IMR-90 (cell line): ENCODE results near the gene SAMD4B. TPM values are rescaled to one million over a fixed set of nuclear protein-coding genes. Genes with fewer than 3 reads are reported as not detected.

Source experiments
- ATAC-seq: fragments of 200-7000 bp; cut with Tn5 transposase; 2 replicates; pipeline ENCODE4 v1.9.1; 2020; ENCODE audit warnings: low read depth, mild to moderate bottlenecking, moderate library complexity
- BruUV-seq: library from RNA; stranded (reverse); fragments of 400-500 nt; replicated peaks from 2 replicates; lab custom pipeline; 2021; lab: Mats Ljungman, UMichigan
- CTCF ChIA-PET: fragments of 300-600 bp; formaldehyde crosslinking; extraction: SDS; loops from one replicate; lab custom pipeline; 2021; ENCODE audit warnings: antibody characterized with exemption; lab: Yijun Ruan, JAX
- POLR2A ChIA-PET: fragments of 300-600 bp; sonication (Branson Sonifier 250); formaldehyde crosslinking; loops from one replicate; lab custom pipeline; 2022; ENCODE audit warnings: antibody characterized with exemption; ENCODE audit not compliant: unreplicated experiment; lab: Charles Lee
- DNase-seq: peaks from one replicate; pipeline ENCODE4 v3.0.0; 2013
- H2AFZ ChIP-seq: replicated peaks from 2 replicates; pipeline ENCODE3; 2013; ENCODE audit warnings: low read length, mild to moderate bottlenecking; ENCODE audit not compliant: poor library complexity
- H2AK5ac ChIP-seq: 2 replicates; pipeline ENCODE4 v1.6.1; 2013; ENCODE audit warnings: low read depth, low read length, inconsistent platforms
- H2AK9ac ChIP-seq: replicated peaks from 2 replicates; pipeline ENCODE3; 2013; ENCODE audit warnings: mild to moderate bottlenecking, low read depth, low read length, moderate library complexity; ENCODE audit not compliant: poor library complexity
- H2BK120ac ChIP-seq: 2 replicates; pipeline ENCODE4 v1.6.1; 2013; ENCODE audit warnings: low read depth, low read length, inconsistent platforms
- H2BK15ac ChIP-seq: 3 replicates; pipeline ENCODE4 v1.6.1; 2013; ENCODE audit warnings: low read depth, low read length, inconsistent platforms
- H2BK20ac ChIP-seq: 2 replicates; pipeline ENCODE4 v1.6.1; 2013; ENCODE audit warnings: low read depth, mild to moderate bottlenecking, inconsistent platforms, low read length, moderate library complexity
- H2BK5ac ChIP-seq: 2 replicates; pipeline ENCODE4 v1.6.1; 2013; ENCODE audit warnings: mild to moderate bottlenecking, low read depth, low read length, inconsistent platforms; ENCODE audit not compliant: poor library complexity, severe bottlenecking
- H3K14ac ChIP-seq: replicated peaks from 2 replicates; pipeline ENCODE4 v1.6.1; 2013; ENCODE audit warnings: low read depth, low read length, inconsistent platforms
- H3K18ac ChIP-seq: 2 replicates; pipeline ENCODE4 v1.6.1; 2013; ENCODE audit warnings: low read depth, low read length, control low read depth
- H3K23ac ChIP-seq: 2 replicates; pipeline ENCODE4 v1.6.1; 2013; ENCODE audit warnings: low read depth, low read length, inconsistent platforms
- H3K27ac ChIP-seq: 2 replicates; pipeline ENCODE4 v1.5.1; 2013; ENCODE audit warnings: mild to moderate bottlenecking, control low read depth, low read length; ENCODE audit not compliant: insufficient read depth
- H3K27me3 ChIP-seq: 2 replicates; pipeline ENCODE4 v1.6.1; 2013; ENCODE audit warnings: low read length; ENCODE audit not compliant: control insufficient read depth, insufficient read depth
- H3K36me3 ChIP-seq: 2 replicates; pipeline ENCODE4 v1.6.1; 2013; ENCODE audit warnings: low read length, mixed read lengths; ENCODE audit not compliant: control insufficient read depth, insufficient read depth
- H3K4ac ChIP-seq: 2 replicates; pipeline ENCODE4 v1.6.1; 2013; ENCODE audit warnings: low read depth, low read length, inconsistent platforms
- H3K4me1 ChIP-seq: 2 replicates; pipeline ENCODE4 v1.6.1; 2013; ENCODE audit warnings: low read length, mixed read lengths; ENCODE audit not compliant: control insufficient read depth, insufficient read depth
- H3K4me2 ChIP-seq: 2 replicates; pipeline ENCODE4 v1.6.1; 2013; ENCODE audit warnings: low read depth, mild to moderate bottlenecking, control low read depth, low read length, moderate library complexity
- H3K4me3 ChIP-seq: 2 replicates; pipeline ENCODE4 v1.5.1; 2013; ENCODE audit warnings: low read depth, mild to moderate bottlenecking, control low read depth, low read length, moderate library complexity; ENCODE audit not compliant: insufficient read depth
- H3K56ac ChIP-seq: 2 replicates; pipeline ENCODE4 v1.6.1; 2013; ENCODE audit warnings: low read length, inconsistent platforms; ENCODE audit not compliant: insufficient read depth; ENCODE audit errors: extremely low read depth
- H3K79me1 ChIP-seq, 2 experiments: 2 replicates each; pipeline ENCODE4 v1.6.1; 2013; ENCODE audit warnings: low read length in 2 of 2, inconsistent platforms in 1 of 2, low read depth in 1 of 2
- H3K9ac ChIP-seq: 2 replicates; pipeline ENCODE4 v1.6.1; 2013; ENCODE audit warnings: low read depth, low read length, control low read depth
- H3K9me1 ChIP-seq: 2 replicates; pipeline ENCODE4 v1.6.1; 2013; ENCODE audit warnings: low read length, inconsistent platforms; ENCODE audit not compliant: insufficient read depth
- H3K9me3 ChIP-seq: 2 replicates; pipeline ENCODE4 v1.6.1; 2013; ENCODE audit warnings: low read length; ENCODE audit not compliant: control insufficient read depth, insufficient read depth
- H4K20me1 ChIP-seq: 2 replicates; pipeline ENCODE4 v1.6.1; 2013; ENCODE audit warnings: low read length, inconsistent platforms; ENCODE audit not compliant: insufficient read depth
- H4K5ac ChIP-seq: 2 replicates; pipeline ENCODE4 v1.6.1; 2013; ENCODE audit warnings: mild to moderate bottlenecking, low read depth, low read length, control low read depth
- H4K8ac ChIP-seq, 2 experiments: 2 replicates each; pipeline ENCODE4 v1.6.1; 2013; ENCODE audit warnings: low read depth in 2 of 2, low read length in 2 of 2, control low read depth in 1 of 2, inconsistent platforms in 1 of 2
- H4K91ac ChIP-seq: 2 replicates; pipeline ENCODE4 v1.6.1; 2013; ENCODE audit warnings: low read depth, low read length, inconsistent platforms; ENCODE audit not compliant: insufficient read depth
- BHLHE40 ChIP-seq: fragments of 150-350 bp; IDR thresholded peaks from 2 replicates; pipeline ENCODE4 v1.6.1; 2016; ENCODE audit warnings: mild to moderate bottlenecking, low read depth, low read length
- CHD1 ChIP-seq: IDR thresholded peaks from 2 replicates; pipeline ENCODE4 v1.6.1; 2012; ENCODE audit warnings: low read depth, low read length, improper control_type of control experiment
- ELK1 ChIP-seq: fragments of 150-350 bp; IDR thresholded peaks from 2 replicates; pipeline ENCODE4 v1.6.1; 2016; ENCODE audit warnings: low read depth, mild to moderate bottlenecking, low read length, moderate library complexity, borderline replicate concordance
- FOS ChIP-seq: fragments of 150-350 bp; IDR thresholded peaks from 2 replicates; pipeline ENCODE4 v1.6.1; 2016; ENCODE audit warnings: low read depth, low read length
- MAFK ChIP-seq: IDR thresholded peaks from 2 replicates; pipeline ENCODE4 v1.6.1; 2012; ENCODE audit warnings: low read depth, low read length, improper control_type of control experiment
- MAZ ChIP-seq: IDR thresholded peaks from 2 replicates; pipeline ENCODE4 v1.6.1; 2012; ENCODE audit warnings: low read depth, mild to moderate bottlenecking, low read length, improper control_type of control experiment, moderate library complexity, borderline replicate concordance
- MXI1 ChIP-seq: IDR thresholded peaks from 2 replicates; pipeline ENCODE4 v1.6.1; 2012; ENCODE audit warnings: low read depth, mild to moderate bottlenecking, low read length, moderate library complexity, borderline replicate concordance
- NFE2L2 ChIP-seq: fragments of 150-350 bp; IDR thresholded peaks from 2 replicates; pipeline ENCODE4 v1.6.1; 2016; ENCODE audit warnings: low read depth, mild to moderate bottlenecking, low read length
- POLR2A ChIP-seq: IDR thresholded peaks from 2 replicates; pipeline ENCODE4 v1.6.1; 2012; ENCODE audit warnings: mild to moderate bottlenecking, low read depth, low read length
- RFX5 ChIP-seq: IDR thresholded peaks from 2 replicates; pipeline ENCODE4 v1.8.0; 2012; ENCODE audit warnings: low read depth, mild to moderate bottlenecking, low read length, moderate library complexity
- SMC3 ChIP-seq: fragments of 150-350 bp; IDR thresholded peaks from 2 replicates; pipeline ENCODE4 v1.6.1; 2016; ENCODE audit warnings: low read depth, mild to moderate bottlenecking, antibody characterized with exemption, low read length, moderate library complexity
- WGBS, 2 experiments: methylation state at CpG; one replicate each; pipeline versions ENCODE4 v1.1.5 to v1.1.7; 2013; ENCODE audit warnings: missing lambda C conversion rate in 2 of 2; ENCODE audit not compliant: insufficient read length in 1 of 2; ENCODE audit errors: extremely low coverage in 2 of 2; 5-methylcytosine and 5-hydroxymethylcytosine counted together
- dilution Hi-C: fragments of 300-500 bp; cut with HindIII; formaldehyde crosslinking; loops from one replicate; pipeline ENCODE4 v1.14.3; 2018; ENCODE audit warnings: low sequenced_read_pairs; ENCODE audit not compliant: unreplicated experiment
- in situ Hi-C: fragments of 300-500 bp; cut with MboI; formaldehyde crosslinking; loops from 3 replicates; pipeline ENCODE4 v1.14.3; 2019; ENCODE audit warnings: low sequenced_read_pairs, inconsistent platforms, mixed read lengths
- intact Hi-C: fragments of 100-400 bp; cut with micrococcal nuclease; formaldehyde crosslinking; loops from 2 replicates; pipeline ENCODE4 v1.10.0; 2022
- polyA plus RNA-seq, 3 experiments: library from polyadenylated mRNA; depleted of rRNA; stranded (reverse); fragments of >200 nt; gene quantifications; 2 replicates each; pipeline ENCODE4 v1.2.3, GENCODE V29; 2012; ENCODE audit warnings: low replicate concordance in 1 of 3
- total RNA-seq: library from RNA; depleted of rRNA; stranded (reverse); fragments of >200 nt; gene quantifications from 2 replicates; pipeline ENCODE4 v1.2.3, GENCODE V29; 2012
- TF ChIP-seq, protein P1 (sequence below): fragments of 150-350 bp; IDR thresholded peaks from 2 replicates; pipeline ENCODE4 v1.6.1; 2017; ENCODE audit warnings: mild to moderate bottlenecking, antibody characterized with exemption, low read length, low read depth
- TF ChIP-seq, protein P2 (sequence below): conservative IDR thresholded peaks from 2 replicates; pipeline ENCODE4 v1.5.1; 2012; ENCODE audit warnings: mild to moderate bottlenecking, low read depth, low read length, improper control_type of control experiment

SAMD4B gene
- total and polyA plus RNA-seq, 2 of the 4 experiments (the other 2 are of a cell fraction), result 18.3 to 97.2 TPM

- Histone ChIP-seq H3K56ac (no peak overlapping the region), H3K18ac (no peak overlapping the region; the same call in 1 of the 2 replicates), H3K27ac (peak overlapping the region; percentile 50), H2BK20ac (no peak overlapping the region), H3K9me1 (peaks cover 21% of the 10 kb centered on the region), H2AK9ac (peak overlapping the region; percentile 89), H3K36me3 (0 out of 2 replicates have a peak, but pooled peaks cover 1% of the 10 kb centered on the region), H3K79me1 (peaks cover 18 to 65% of the 10 kb centered on the region in 2 experiments), H2BK5ac (no peak overlapping the region), H4K5ac (no peak overlapping the region), H3K4me2 (peak overlapping the region; percentile 84), H4K91ac (no peak overlapping the region), H4K20me1 (peaks cover 34% of the 10 kb centered on the region), H3K23ac (peak overlapping the region; percentile 6; the same call in 1 of the 2 replicates), H3K4me1 (peaks cover 18% of the 10 kb centered on the region), H3K14ac (no peak overlapping the region; the same call in none of the 2 replicates), H3K4ac (peak overlapping the region; percentile 70), H3K9ac (peak overlapping the region; percentile 80), H2BK15ac (no peak overlapping the region), H2AK5ac (peak overlapping the region; percentile 8), H4K8ac (no peak overlapping the region; a peak in 1 of 4 replicates), H2BK120ac (no peak overlapping the region), H3K27me3 (no peaks in the 10 kb centered on the region), H3K4me3 (peak overlapping the region; percentile 84), H3K9me3 (no peaks in the 10 kb centered on the region), H2AFZ (peak overlapping the region; percentile 86)
- in situ Hi-C loops (no loop called here), dilution Hi-C loops (no loop called here), intact Hi-C loops (loop anchor here (1.0 to 5.0 kb wide), 4 partner anchors 20 to 220 kb away; partner anchors contain the start of genes MED29, PAF1 and PLEKHG2)
- no TSS peak for BruUV-seq
- no peak for TF ChIP-seq MAFK
- no peak for TF ChIP-seq FOS
- TF ChIP-seq, protein P1, sequence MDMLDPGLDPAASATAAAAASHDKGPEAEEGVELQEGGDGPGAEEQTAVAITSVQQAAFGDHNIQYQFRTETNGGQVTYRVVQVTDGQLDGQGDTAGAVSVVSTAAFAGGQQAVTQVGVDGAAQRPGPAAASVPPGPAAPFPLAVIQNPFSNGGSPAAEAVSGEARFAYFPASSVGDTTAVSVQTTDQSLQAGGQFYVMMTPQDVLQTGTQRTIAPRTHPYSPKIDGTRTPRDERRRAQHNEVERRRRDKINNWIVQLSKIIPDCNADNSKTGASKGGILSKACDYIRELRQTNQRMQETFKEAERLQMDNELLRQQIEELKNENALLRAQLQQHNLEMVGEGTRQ, result no peak
- TF ChIP-seq NFE2L2, result no peak
- 0 out of 2 replicates have a peak, but pooled peaks have one; percentile 34 for TF ChIP-seq MXI1
- no peak for TF ChIP-seq MAZ
- TF ChIP-seq, protein P2, sequence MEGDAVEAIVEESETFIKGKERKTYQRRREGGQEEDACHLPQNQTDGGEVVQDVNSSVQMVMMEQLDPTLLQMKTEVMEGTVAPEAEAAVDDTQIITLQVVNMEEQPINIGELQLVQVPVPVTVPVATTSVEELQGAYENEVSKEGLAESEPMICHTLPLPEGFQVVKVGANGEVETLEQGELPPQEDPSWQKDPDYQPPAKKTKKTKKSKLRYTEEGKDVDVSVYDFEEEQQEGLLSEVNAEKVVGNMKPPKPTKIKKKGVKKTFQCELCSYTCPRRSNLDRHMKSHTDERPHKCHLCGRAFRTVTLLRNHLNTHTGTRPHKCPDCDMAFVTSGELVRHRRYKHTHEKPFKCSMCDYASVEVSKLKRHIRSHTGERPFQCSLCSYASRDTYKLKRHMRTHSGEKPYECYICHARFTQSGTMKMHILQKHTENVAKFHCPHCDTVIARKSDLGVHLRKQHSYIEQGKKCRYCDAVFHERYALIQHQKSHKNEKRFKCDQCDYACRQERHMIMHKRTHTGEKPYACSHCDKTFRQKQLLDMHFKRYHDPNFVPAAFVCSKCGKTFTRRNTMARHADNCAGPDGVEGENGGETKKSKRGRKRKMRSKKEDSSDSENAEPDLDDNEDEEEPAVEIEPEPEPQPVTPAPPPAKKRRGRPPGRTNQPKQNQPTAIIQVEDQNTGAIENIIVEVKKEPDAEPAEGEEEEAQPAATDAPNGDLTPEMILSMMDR, result no peak
- TF ChIP-seq CHD1, result no peak; the same call in 1 of the 2 replicates
- no peak for TF ChIP-seq RFX5
- TF ChIP-seq SMC3, result no peak
- TF ChIP-seq BHLHE40, result peak; percentile 18; the same call in 1 of the 2 replicates
- peak; percentile 52; the same call in 1 of the 2 replicates for TF ChIP-seq POLR2A
- no peak for TF ChIP-seq ELK1
- 0% methylated on average over 24 of the region's 51 CpGs; no CpG with 5 or more reads in 1 of the 2 experiments for WGBS, 2 experiments
- CTCF ChIA-PET, result no interaction called here
- DNase-seq (no peak), ATAC-seq (peak; percentile 0; the same call in 1 of the 2 replicates)
- POLR2A ChIA-PET, result interaction anchor here (1.3 kb wide), 1 partner anchor 93 kb away, joined by 4 read pairs; the partner anchor contains the start of gene RPS16
These were observed 555 bp downstream of the SAMD4B start for GRCh38 chr19:39342647-39343305.
